NT2/D1 (cell line): ENCODE measurements around the gene CD320.
"Not testable (repeated sequence)": the region's sequence is repeated elsewhere in the genome, so short reads cannot be mapped to it uniquely, and the experiment has no call there.

Experiments used
- DNase-seq: peaks from one replicate; pipeline ENCODE4 v3.0.0-alpha.2; 2011; ENCODE audit warnings: low read depth, low spot score
- H3K27me3 ChIP-seq: 2 replicates; pipeline ENCODE4 v1.6.0; 2011; ENCODE audit warnings: mild to moderate bottlenecking; ENCODE audit not compliant: insufficient read length, insufficient read depth
- H3K36me3 ChIP-seq: 2 replicates; pipeline ENCODE4 v1.6.1; 2011; ENCODE audit warnings: mild to moderate bottlenecking, low read length, mixed read lengths; ENCODE audit not compliant: insufficient read depth, insufficient read length
- H3K4me1 ChIP-seq: 2 replicates; pipeline ENCODE4 v1.5.1; 2011; ENCODE audit not compliant: insufficient read depth, insufficient read length
- H3K4me3 ChIP-seq: 2 replicates; pipeline ENCODE4 v1.5.1; 2011; ENCODE audit warnings: low read depth; ENCODE audit not compliant: insufficient read length
- H3K9ac ChIP-seq: 2 replicates; pipeline ENCODE4 v1.6.0; 2011; ENCODE audit warnings: low read depth; ENCODE audit not compliant: insufficient read length
- H3K9me3 ChIP-seq: 2 replicates; pipeline ENCODE4 v1.5.1; 2011; ENCODE audit warnings: mild to moderate bottlenecking, low read length; ENCODE audit not compliant: insufficient read depth
- SUZ12 ChIP-seq: IDR thresholded peaks from 2 replicates; pipeline ENCODE4 v1.6.1; 2011; ENCODE audit not compliant: insufficient read length, insufficient read depth; ENCODE audit errors: extremely low read depth
- YY1 ChIP-seq: IDR thresholded peaks from 2 replicates; pipeline ENCODE4 v1.6.1; 2011; ENCODE audit not compliant: insufficient read length, insufficient read depth
- ZNF274 ChIP-seq: IDR thresholded peaks from 2 replicates; pipeline ENCODE4 v1.6.1; 2011; ENCODE audit warnings: mild to moderate bottlenecking, low read depth, low read length

Gene CD320

GRCh38 chr19:8320564-8321066 is 12.5 kb upstream of the CD320 start:
- Histone ChIP-seq H3K36me3 (peaks cover 51% of the 10 kb centered on the region), H3K4me3 (peak overlapping the region; percentile 94), H3K9me3 (no peaks in the 10 kb centered on the region), H3K9ac (peak overlapping the region; percentile 100), H3K27me3 (no peaks in the 10 kb centered on the region), H3K4me1 (peaks cover 9% of the 10 kb centered on the region)
- DNase-seq = no peak
- TF ChIP-seq ZNF274 (no peak), YY1 (no peak), SUZ12 (no peak)

GRCh38 chr19:8319807-8320520 is 11.8 kb upstream of the CD320 start:
- peaks cover 11% of the 10 kb centered on the region for H3K4me1 ChIP-seq
- peak overlapping the region; percentile 100 for H3K9ac ChIP-seq
- H3K9me3 ChIP-seq = no peaks in the 10 kb centered on the region
- H3K4me3 ChIP-seq = peak overlapping the region; percentile 94
- DNase-seq = no peak
- TF ChIP-seq ZNF274 (no peak), YY1 (no peak), SUZ12 (no peak)
- peaks cover 56% of the 10 kb centered on the region for H3K36me3 ChIP-seq
- H3K27me3 ChIP-seq = no peaks in the 10 kb centered on the region

GRCh38 chr19:8318835-8319234 is 10.7 kb upstream of the CD320 start:
- H3K4me1 ChIP-seq, H3K9ac ChIP-seq, H3K4me3 ChIP-seq, DNase-seq, H3K27me3 ChIP-seq, H3K9me3 ChIP-seq: not testable (repeated sequence)
- H3K36me3 ChIP-seq = peaks cover 55% of the 10 kb centered on the region

- H3K9me3 ChIP-seq = no peaks in the 10 kb centered on the region
- no peak overlapping the region for H3K4me3 ChIP-seq
- H3K4me1 ChIP-seq = peaks cover 10% of the 10 kb centered on the region
- no peak for DNase-seq
- TF ChIP-seq SUZ12 (no peak), YY1 (no peak), ZNF274 (0 out of 2 replicates have a peak, but pooled peaks have one; percentile 23)
- H3K36me3 ChIP-seq = peaks cover 53% of the 10 kb centered on the region
- H3K9ac ChIP-seq = peak overlapping the region; percentile 54
- H3K27me3 ChIP-seq = no peaks in the 10 kb centered on the region
These were observed 8.4 kb upstream of the CD320 start for GRCh38 chr19:8316351-8317125.

GRCh38 chr19:8314981-8315640 is 7.0 kb upstream of the CD320 start:
- peaks cover 11% of the 10 kb centered on the region for H3K4me1 ChIP-seq
- H3K36me3 ChIP-seq = peaks cover 67% of the 10 kb centered on the region
- H3K9me3 ChIP-seq, H3K27me3 ChIP-seq, H3K9ac ChIP-seq, DNase-seq, H3K4me3 ChIP-seq: not testable (repeated sequence)

GRCh38 chr19:8311461-8312260 is 3.5 kb upstream of the CD320 start:
- Histone ChIP-seq H3K36me3 (peaks cover 68% of the 10 kb centered on the region), H3K9ac (peak overlapping the region; percentile 16), H3K9me3 (no peaks in the 10 kb centered on the region), H3K4me3 (no peak overlapping the region), H3K27me3 (no peaks in the 10 kb centered on the region), H3K4me1 (peaks cover 15% of the 10 kb centered on the region)
- no peak for DNase-seq
- no peak for TF ChIP-seq YY1
- TF ChIP-seq SUZ12 = no peak
- TF ChIP-seq ZNF274 = no peak
